C1 segment of cervical spinal cord (tissue), 14 donors: ENCODE measurements around the gene KLF8.

Experiments used
- DNase-seq, 14 donors: peaks; one replicate each; lab custom pipeline; 2025; lab: John Stamatoyannopoulos, UW

KLF8 gene

GRCh38 chrX:56309881-56310280 lies 77.7 kb downstream of the KLF8 start:
- DNase-seq = no peak

- no peak for DNase-seq
Observed at GRCh38 chrX:56310581-56310980, 78.4 kb downstream of the KLF8 start.

GRCh38 chrX:56313308-56313707 lies 81.2 kb downstream of the KLF8 start:
- DNase-seq = no peak

GRCh38 chrX:56314334-56314733 lies 82.2 kb downstream of the KLF8 start:
- no peak for DNase-seq

GRCh38 chrX:56318076-56318475 lies 85.9 kb downstream of the KLF8 start:
- DNase-seq = no peak

- DNase-seq = no peak
Observed at GRCh38 chrX:56319165-56319564, 87.0 kb downstream of the KLF8 start.
